CD4-positive, alpha-beta T cell treated with Interleukin-1 beta for 1 hour (primary cell): Measurements from ENCODE around the gene EMP3.
A peak's percentile ranks its signal among the peaks of the same experiment; 100 is the strongest.

Experiments
- DNase-seq, 2 donors: peaks; one replicate each; pipeline ENCODE4 v3.0.0-alpha.2; 2020 to 2022

The EMP3 gene

GRCh38 chr19:48318286-48318987 lies 6.9 kb upstream of the EMP3 start:
- no peak for DNase-seq

GRCh38 chr19:48319647-48320541 lies 5.5 kb upstream of the EMP3 start:
- DNase-seq = peak; percentile 75 to 79

GRCh38 chr19:48321372-48321621 lies 4.1 kb upstream of the EMP3 start:
- peak; percentile 98 to 99 for DNase-seq

- peak; percentile 99 for DNase-seq
These were observed 3.4 kb upstream of the EMP3 start for GRCh38 chr19:48321622-48322591.

- DNase-seq = peak; percentile 55 to 63
These were observed 4.0 kb downstream of the EMP3 start for GRCh38 chr19:48329167-48329891.

- peak; percentile 88 to 91 for DNase-seq
These were observed 4.8 kb downstream of the EMP3 start for GRCh38 chr19:48330012-48330681.

GRCh38 chr19:48332351-48332661 lies 7.0 kb downstream of the EMP3 start:
- DNase-seq = no peak

GRCh38 chr19:48332662-48333466 lies 7.5 kb downstream of the EMP3 start:
- peak; percentile 99 for DNase-seq

- DNase-seq = peak; percentile 95 to 96
These were observed 8.4 kb downstream of the EMP3 start for GRCh38 chr19:48333467-48334384.

- no peak for DNase-seq
These were observed 13.0 kb downstream of the EMP3 start for GRCh38 chr19:48338253-48338755.

- no peak for DNase-seq
These were observed 13.6 kb downstream of the EMP3 start for GRCh38 chr19:48338802-48339503.

GRCh38 chr19:48340995-48341394 lies 15.6 kb downstream of the EMP3 start:
- DNase-seq = no peak

- DNase-seq = no peak
These were observed 16.4 kb downstream of the EMP3 start for GRCh38 chr19:48341515-48342413.

- no peak for DNase-seq
These were observed 17.0 kb downstream of the EMP3 start for GRCh38 chr19:48342414-48342738.

- DNase-seq = no peak
These were observed 17.6 kb downstream of the EMP3 start for GRCh38 chr19:48342841-48343540.

GRCh38 chr19:48344892-48345291 lies 19.5 kb downstream of the EMP3 start:
- no peak for DNase-seq

- DNase-seq = no peak
These were observed 20.8 kb downstream of the EMP3 start for GRCh38 chr19:48346191-48346590.

GRCh38 chr19:48348045-48348444 lies 22.7 kb downstream of the EMP3 start:
- no peak for DNase-seq
